AG09309 (cell line): ENCODE data around the gene ZFPM1.

Experiments used
- DNase-seq: peaks from one replicate; pipeline ENCODE4 v3.0.0-alpha.2; 2010; ENCODE audit warnings: low read depth
- H3K4me3 ChIP-seq: 2 replicates; pipeline ENCODE4 v1.5.1; 2011; ENCODE audit warnings: mild to moderate bottlenecking, low read depth, low read length, moderate library complexity; ENCODE audit not compliant: control insufficient read depth
- TF ChIP-seq, protein P1 (sequence below): IDR thresholded peaks from 2 replicates; pipeline ENCODE4 v1.5.1; 2011; ENCODE audit warnings: mild to moderate bottlenecking, low read depth, low read length, inconsistent platforms; ENCODE audit not compliant: insufficient read depth, control insufficient read depth; ENCODE audit errors: missing control alignments

ZFPM1 gene

DNA sequence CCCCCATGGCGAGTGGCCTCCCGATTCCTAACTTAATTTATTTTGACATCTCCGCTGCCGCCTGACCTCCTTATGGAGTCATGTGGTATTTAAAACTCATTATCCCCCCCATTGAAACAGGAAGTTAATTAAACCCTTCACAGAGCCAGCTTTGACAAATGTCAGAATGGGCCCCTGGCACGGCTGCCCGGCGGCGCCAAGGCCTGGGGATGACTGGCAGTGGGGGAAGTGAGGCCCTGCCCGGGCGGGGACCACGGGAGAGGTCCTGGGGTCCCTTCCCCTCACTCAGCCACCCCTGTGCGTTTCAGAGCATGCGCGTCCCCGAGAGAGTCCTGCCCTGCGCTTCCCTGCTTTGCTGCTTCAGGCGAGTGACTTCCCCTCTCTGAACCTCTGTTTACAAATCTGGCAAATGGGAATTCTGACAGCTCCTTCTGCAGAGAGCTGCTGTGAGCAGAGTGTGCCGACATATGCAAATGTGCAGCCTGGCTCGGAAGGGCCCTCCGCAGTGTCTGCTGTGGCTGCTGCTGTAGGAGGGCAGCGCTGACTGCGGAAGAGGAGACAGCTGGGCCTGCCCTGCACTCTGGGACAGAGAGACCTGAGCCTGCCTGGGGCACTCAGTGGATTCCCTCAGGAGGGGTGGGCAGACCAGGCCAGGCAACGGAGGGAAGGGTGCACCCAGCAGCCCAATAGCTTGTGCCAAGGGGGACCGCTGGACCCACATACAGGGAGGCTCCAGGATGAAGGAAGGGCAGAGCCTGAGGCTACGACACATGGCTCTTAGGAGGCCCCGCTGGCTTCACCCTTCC, 4.4 kb upstream of the ZFPM1 start:
- H3K4me3 ChIP-seq, result no peak overlapping the region
- TF ChIP-seq, protein P1, sequence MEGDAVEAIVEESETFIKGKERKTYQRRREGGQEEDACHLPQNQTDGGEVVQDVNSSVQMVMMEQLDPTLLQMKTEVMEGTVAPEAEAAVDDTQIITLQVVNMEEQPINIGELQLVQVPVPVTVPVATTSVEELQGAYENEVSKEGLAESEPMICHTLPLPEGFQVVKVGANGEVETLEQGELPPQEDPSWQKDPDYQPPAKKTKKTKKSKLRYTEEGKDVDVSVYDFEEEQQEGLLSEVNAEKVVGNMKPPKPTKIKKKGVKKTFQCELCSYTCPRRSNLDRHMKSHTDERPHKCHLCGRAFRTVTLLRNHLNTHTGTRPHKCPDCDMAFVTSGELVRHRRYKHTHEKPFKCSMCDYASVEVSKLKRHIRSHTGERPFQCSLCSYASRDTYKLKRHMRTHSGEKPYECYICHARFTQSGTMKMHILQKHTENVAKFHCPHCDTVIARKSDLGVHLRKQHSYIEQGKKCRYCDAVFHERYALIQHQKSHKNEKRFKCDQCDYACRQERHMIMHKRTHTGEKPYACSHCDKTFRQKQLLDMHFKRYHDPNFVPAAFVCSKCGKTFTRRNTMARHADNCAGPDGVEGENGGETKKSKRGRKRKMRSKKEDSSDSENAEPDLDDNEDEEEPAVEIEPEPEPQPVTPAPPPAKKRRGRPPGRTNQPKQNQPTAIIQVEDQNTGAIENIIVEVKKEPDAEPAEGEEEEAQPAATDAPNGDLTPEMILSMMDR, result no peak
- no peak for DNase-seq

DNA sequence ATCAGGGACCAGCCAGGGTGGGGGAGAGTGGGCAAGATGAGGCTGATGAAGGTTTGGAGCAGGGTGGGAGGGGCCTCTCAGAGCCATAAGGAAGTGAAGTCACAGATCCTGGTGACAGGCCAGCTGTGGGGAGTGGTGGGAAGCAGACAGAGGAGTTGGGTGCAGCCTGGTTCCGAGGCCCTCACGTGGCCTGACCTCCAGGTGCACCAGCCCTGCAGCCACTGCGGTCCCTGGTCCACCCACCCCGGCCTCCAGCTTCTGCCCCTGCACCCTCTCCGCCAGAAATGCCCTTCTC, 3.9 kb upstream of the ZFPM1 start:
- no peak for DNase-seq
- no peak overlapping the region for H3K4me3 ChIP-seq
- TF ChIP-seq, protein P1, result no peak

DNA sequence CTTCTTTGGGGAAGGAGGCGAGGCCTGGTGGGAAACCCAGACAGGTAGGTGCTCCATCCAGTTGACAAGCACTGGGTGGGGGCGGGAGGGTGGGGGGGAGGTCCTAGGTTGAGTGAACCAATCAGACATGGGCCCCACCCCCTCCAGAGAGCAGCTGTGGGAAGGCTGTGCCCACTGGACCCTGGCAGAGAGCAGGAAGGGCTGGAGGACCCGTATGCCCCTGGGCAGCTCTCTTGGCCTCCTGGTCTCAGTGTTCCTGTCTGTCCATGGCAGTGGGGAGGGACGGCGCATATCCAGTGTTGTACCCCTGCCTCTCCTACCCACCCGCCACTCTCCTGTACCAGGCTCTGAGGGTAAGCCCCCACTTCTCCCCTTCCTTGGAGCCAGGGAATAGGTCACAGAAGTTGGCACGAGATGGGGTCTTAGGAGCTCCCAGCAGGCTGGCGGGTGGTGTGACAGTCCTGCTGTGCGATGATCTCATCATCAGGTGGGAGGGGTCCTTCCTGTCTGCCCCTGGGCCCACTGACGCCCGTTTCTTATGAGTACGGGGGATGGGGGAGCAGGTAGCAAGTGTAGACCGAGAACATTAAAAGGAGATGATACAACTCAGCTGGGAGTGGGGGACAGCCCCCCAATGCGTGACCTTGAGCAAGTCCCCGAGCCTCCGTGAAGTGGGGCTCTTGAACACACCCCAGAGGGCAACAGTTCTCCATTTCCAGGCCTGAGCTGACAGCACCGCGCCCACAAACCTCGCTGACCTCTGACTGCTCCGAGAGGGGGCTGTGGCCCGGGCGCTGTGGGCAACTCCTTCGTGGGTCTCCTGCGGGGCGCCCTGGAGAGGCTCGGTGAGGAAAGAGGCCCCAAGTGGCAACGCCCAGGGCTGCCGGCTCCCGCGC, 1.2 kb upstream of the ZFPM1 start:
- DNase-seq, result no peak
- H3K4me3 ChIP-seq, result peak overlapping the region; percentile 66
- TF ChIP-seq, protein P1, result no peak

GRCh38 chr16:88452482-88453216, 431 bp upstream of the ZFPM1 start:
- peak; percentile 56 for DNase-seq
- TF ChIP-seq, protein P1, result no peak
- peak overlapping the region; percentile 66 for H3K4me3 ChIP-seq

- DNase-seq, result no peak
- TF ChIP-seq, protein P1, result no peak
- peak overlapping the region; percentile 51 for H3K4me3 ChIP-seq
These were observed 787 bp downstream of the ZFPM1 start for GRCh38 chr16:88453611-88454522.
